NB4 (cell line): ENCODE measurements around the gene PRUNE2.

ENCODE experiments used
- DNase-seq: peaks from one replicate; pipeline ENCODE4 v3.0.0; 2010; ENCODE audit warnings: low read depth
- H3K4me3 ChIP-seq: one replicate; pipeline ENCODE4 v1.5.1; 2011; ENCODE audit warnings: mild to moderate bottlenecking, low read depth, low read length, moderate library complexity
- MAX ChIP-seq: IDR thresholded peaks from 2 replicates; pipeline ENCODE4 v1.6.1; 2011; ENCODE audit warnings: low read depth, low read length
- MYC ChIP-seq: IDR thresholded peaks from 2 replicates; pipeline ENCODE4 v1.6.1; 2011; ENCODE audit warnings: low read depth, low read length
- POLR2A ChIP-seq: IDR thresholded peaks from 2 replicates; pipeline ENCODE4 v1.6.1; 2011; ENCODE audit warnings: mild to moderate bottlenecking; ENCODE audit not compliant: insufficient read length; ENCODE audit errors: extremely low read depth
- TF ChIP-seq, protein P1 (sequence below): IDR thresholded peaks from one replicate; pipeline ENCODE4 v1.5.1; 2012; ENCODE audit warnings: low read depth, low read length

Gene PRUNE2

GRCh38 chr9:76817489-76817888 lies 88.4 kb downstream of the PRUNE2 start:
- H3K4me3 ChIP-seq: no peak overlapping the region
- TF ChIP-seq POLR2A (no peak), MYC (no peak), MAX (no peak)
- TF ChIP-seq, protein P1, sequence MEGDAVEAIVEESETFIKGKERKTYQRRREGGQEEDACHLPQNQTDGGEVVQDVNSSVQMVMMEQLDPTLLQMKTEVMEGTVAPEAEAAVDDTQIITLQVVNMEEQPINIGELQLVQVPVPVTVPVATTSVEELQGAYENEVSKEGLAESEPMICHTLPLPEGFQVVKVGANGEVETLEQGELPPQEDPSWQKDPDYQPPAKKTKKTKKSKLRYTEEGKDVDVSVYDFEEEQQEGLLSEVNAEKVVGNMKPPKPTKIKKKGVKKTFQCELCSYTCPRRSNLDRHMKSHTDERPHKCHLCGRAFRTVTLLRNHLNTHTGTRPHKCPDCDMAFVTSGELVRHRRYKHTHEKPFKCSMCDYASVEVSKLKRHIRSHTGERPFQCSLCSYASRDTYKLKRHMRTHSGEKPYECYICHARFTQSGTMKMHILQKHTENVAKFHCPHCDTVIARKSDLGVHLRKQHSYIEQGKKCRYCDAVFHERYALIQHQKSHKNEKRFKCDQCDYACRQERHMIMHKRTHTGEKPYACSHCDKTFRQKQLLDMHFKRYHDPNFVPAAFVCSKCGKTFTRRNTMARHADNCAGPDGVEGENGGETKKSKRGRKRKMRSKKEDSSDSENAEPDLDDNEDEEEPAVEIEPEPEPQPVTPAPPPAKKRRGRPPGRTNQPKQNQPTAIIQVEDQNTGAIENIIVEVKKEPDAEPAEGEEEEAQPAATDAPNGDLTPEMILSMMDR: no peak
- DNase-seq: no peak

DNA sequence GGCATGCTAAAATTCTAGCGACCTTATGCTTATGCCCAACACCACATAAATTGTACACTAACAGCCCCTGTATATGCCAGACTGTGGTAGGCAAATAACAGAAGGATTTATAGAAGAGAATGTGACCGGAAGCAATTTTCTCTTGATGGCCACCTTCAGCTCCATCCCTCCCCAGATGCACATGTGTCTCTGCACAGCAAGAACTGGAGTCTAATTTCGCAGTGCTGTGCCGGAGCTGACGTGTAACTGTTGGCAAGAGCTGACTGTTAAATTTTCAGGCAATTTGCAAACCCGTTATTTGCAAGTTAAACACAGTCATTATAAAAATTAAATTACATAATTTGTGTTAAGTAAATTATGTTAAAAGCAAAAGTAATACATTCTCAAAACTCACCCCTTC lies 93.3 kb downstream of the PRUNE2 start:
- no peak overlapping the region for H3K4me3 ChIP-seq
- DNase-seq: no peak
- no peak for TF ChIP-seq POLR2A
- TF ChIP-seq MAX: no peak
- no peak for TF ChIP-seq MYC
- TF ChIP-seq, protein P1: no peak

DNA sequence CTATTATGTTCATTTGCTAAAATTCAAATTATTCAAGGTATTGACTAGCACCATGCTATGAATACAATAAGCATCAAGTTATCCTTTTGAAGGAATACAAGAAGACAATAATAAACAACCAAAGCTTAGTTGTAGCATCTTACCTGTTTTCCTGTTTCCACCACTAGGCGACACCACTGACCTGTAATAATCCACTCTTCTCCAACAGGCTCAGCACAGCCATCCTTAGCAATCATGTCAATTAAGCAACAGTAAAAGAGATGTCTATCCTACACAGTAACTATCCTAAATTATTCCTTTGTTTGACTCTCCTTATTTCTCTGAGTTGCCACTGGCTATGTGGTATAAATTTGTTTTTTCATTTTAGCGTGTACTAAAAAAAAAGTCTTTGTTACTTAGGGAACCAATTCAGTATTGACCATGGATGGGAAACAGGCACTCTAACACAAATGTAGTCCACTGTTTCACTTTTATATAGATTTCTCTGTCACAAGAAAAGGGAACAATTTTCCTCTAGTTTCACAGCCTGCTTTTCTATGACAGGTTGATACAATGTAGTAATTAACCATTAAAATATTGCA lies 95.4 kb downstream of the PRUNE2 start:
- peak; percentile 67 for DNase-seq
- H3K4me3 ChIP-seq: no peak overlapping the region
- TF ChIP-seq, protein P1: peak; percentile 76
- TF ChIP-seq MAX (no peak), POLR2A (no peak), MYC (no peak)

GRCh38 chr9:76808636-76809035 lies 97.3 kb downstream of the PRUNE2 start:
- TF ChIP-seq MYC: no peak
- TF ChIP-seq, protein P1: no peak
- TF ChIP-seq POLR2A: no peak
- no peak for TF ChIP-seq MAX
- H3K4me3 ChIP-seq: no peak overlapping the region
- no peak for DNase-seq

GRCh38 chr9:76803762-76804161 lies 102.2 kb downstream of the PRUNE2 start:
- DNase-seq: no peak
- no peak overlapping the region for H3K4me3 ChIP-seq
- TF ChIP-seq, protein P1: no peak
- TF ChIP-seq POLR2A (no peak), MAX (no peak), MYC (no peak)
